WTC11 (cell line): ENCODE results near the gene LDAH. TPM values are rescaled to one million over a fixed set of nuclear protein-coding genes. Genes with fewer than 3 reads are reported as not detected.
A peak's percentile ranks its signal among the peaks of the same experiment; 100 is the strongest.

Source experiments
- ATAC-seq: fragments of 200-7000 bp; cut with Tn5 transposase; 2 replicates; pipeline ENCODE4 v1.10.0; 2021; ENCODE audit warnings: mild to moderate bottlenecking, moderate library complexity
- CTCF ChIA-PET: fragments of 300-600 bp; sonication (Branson Sonifier 250); formaldehyde crosslinking; loops from one replicate; lab custom pipeline; 2021; ENCODE audit warnings: antibody characterized with exemption; lab: Charles Lee
- POLR2A ChIA-PET: fragments of 350-600 bp; sonication (Branson Sonifier 250); formaldehyde crosslinking; loops from one replicate; lab custom pipeline; 2021; ENCODE audit warnings: antibody characterized with exemption; lab: Charles Lee
- DNase-seq: peaks from one replicate; pipeline ENCODE4 v3.0.0; 2021; ENCODE audit warnings: low spot score
- H3K27ac Mint-ChIP-seq: 2 replicates; pipeline ENCODE4 v1.8.0; 2021; ENCODE audit warnings: mixed read lengths
- H3K27me3 Mint-ChIP-seq: 2 replicates; pipeline ENCODE4 v1.8.0; 2021; ENCODE audit warnings: low read depth, mild to moderate bottlenecking, moderate library complexity, mixed read lengths
- H3K36me3 Mint-ChIP-seq: 2 replicates; pipeline ENCODE4 v1.8.0; 2021; ENCODE audit warnings: mixed read lengths
- H3K4me1 Mint-ChIP-seq: 2 replicates; pipeline ENCODE4 v1.8.0; 2022; ENCODE audit warnings: mixed read lengths
- H3K4me3 Mint-ChIP-seq: 2 replicates; pipeline ENCODE4 v1.8.0; 2021; ENCODE audit warnings: mild to moderate bottlenecking, moderate library complexity, mixed read lengths
- H3K9me3 Mint-ChIP-seq: 2 replicates; pipeline ENCODE4 v1.8.0; 2021; ENCODE audit warnings: mixed read lengths
- E2F1 ChIP-seq: sonication (generic); formaldehyde crosslinking; IDR thresholded peaks from 2 replicates; pipeline ENCODE4 v1.8.0; 2022; ENCODE audit warnings: mild to moderate bottlenecking, missing genetic modification reagents
- E2F5 ChIP-seq: sonication (generic); formaldehyde crosslinking; IDR thresholded peaks from 2 replicates; pipeline ENCODE4 v1.8.1; 2022; ENCODE audit warnings: mild to moderate bottlenecking, moderate library complexity, missing genetic modification reagents
- ERG ChIP-seq: fragments of 250-450 bp; sonication (Bioruptor Pico); IDR thresholded peaks from 2 replicates; pipeline ENCODE4 v1.8.0; 2021; ENCODE audit warnings: mild to moderate bottlenecking
- ESRRA ChIP-seq: sonication (generic); formaldehyde crosslinking; IDR thresholded peaks from 2 replicates; pipeline ENCODE4 v1.8.1; 2022; ENCODE audit warnings: mild to moderate bottlenecking, missing genetic modification reagents, borderline replicate concordance
- FOXJ3 ChIP-seq: sonication (generic); formaldehyde crosslinking; IDR thresholded peaks from 2 replicates; pipeline ENCODE4 v1.9.0; 2021; ENCODE audit warnings: missing genetic modification reagents, mild to moderate bottlenecking, borderline replicate concordance
- HMGA2 ChIP-seq: fragments of 250-450 bp; sonication (Bioruptor Pico); IDR thresholded peaks from 2 replicates; pipeline ENCODE4 v1.4.0; 2021; ENCODE audit warnings: mild to moderate bottlenecking, moderate library complexity
- HMGXB4 ChIP-seq: sonication (generic); formaldehyde crosslinking; IDR thresholded peaks from 2 replicates; pipeline ENCODE4 v1.8.1; 2023; ENCODE audit warnings: mild to moderate bottlenecking, moderate library complexity, missing genetic modification reagents
- PRRX2 ChIP-seq: fragments of 250-450 bp; sonication (Bioruptor Pico); IDR thresholded peaks from 2 replicates; pipeline ENCODE4 v1.8.0; 2021; ENCODE audit warnings: mild to moderate bottlenecking
- RELA ChIP-seq: sonication (generic); formaldehyde crosslinking; IDR thresholded peaks from 2 replicates; pipeline ENCODE4 v1.8.1; 2022; ENCODE audit warnings: missing genetic modification reagents, mild to moderate bottlenecking, borderline replicate concordance
- SOX15 ChIP-seq: fragments of 250-450 bp; sonication (Bioruptor Pico); IDR thresholded peaks from 2 replicates; pipeline ENCODE4 v1.9.0; 2021; ENCODE audit warnings: mild to moderate bottlenecking
- STAT6 ChIP-seq: sonication (generic); formaldehyde crosslinking; conservative IDR thresholded peaks from 2 replicates; pipeline ENCODE4 v1.8.1; 2023; ENCODE audit warnings: mild to moderate bottlenecking, low read depth, missing genetic modification reagents, moderate library complexity
- USF1 ChIP-seq: sonication (generic); formaldehyde crosslinking; IDR thresholded peaks from 2 replicates; pipeline ENCODE4 v1.8.0; 2022; ENCODE audit warnings: mild to moderate bottlenecking, missing genetic modification reagents
- USF2 ChIP-seq: sonication (generic); formaldehyde crosslinking; IDR thresholded peaks from 2 replicates; pipeline ENCODE4 v1.8.1; 2023; ENCODE audit warnings: mild to moderate bottlenecking, missing genetic modification reagents, moderate library complexity
- ZNF138 ChIP-seq: sonication (generic); formaldehyde crosslinking; conservative IDR thresholded peaks from 2 replicates; pipeline ENCODE4 v1.8.1; 2022; ENCODE audit warnings: mild to moderate bottlenecking, moderate library complexity, missing genetic modification reagents
- total RNA-seq: library from RNA; stranded (reverse); gene quantifications from 3 replicates; pipeline ENCODE4 v1.2.3, GENCODE V29; 2021

The LDAH gene
- total RNA-seq, 1 experiment from 2014 or later = 20.5 TPM

- no peaks in the 10 kb centered on the region for H3K36me3 Mint-ChIP-seq
- H3K4me1 Mint-ChIP-seq = no peaks in the 10 kb centered on the region
- DNase-seq (no peak), ATAC-seq (peak; percentile 74)
- peaks cover 27% of the 10 kb centered on the region for H3K27me3 Mint-ChIP-seq
- POLR2A ChIA-PET = no interaction called here
- CTCF ChIA-PET = no interaction called here
- peaks cover 18% of the 10 kb centered on the region for H3K9me3 Mint-ChIP-seq
- no peak overlapping the region for H3K4me3 Mint-ChIP-seq
- no peak for TF ChIP-seq USF2 (CRISPR knock-in tag)
- TF ChIP-seq USF1 = no peak
- TF ChIP-seq ERG (CRISPR knock-in tag) = no peak
- TF ChIP-seq RELA (CRISPR knock-in tag) = no peak
- no peak for TF ChIP-seq PRRX2 (CRISPR knock-in tag)
- no peak for TF ChIP-seq ESRRA (CRISPR knock-in tag)
- H3K27ac Mint-ChIP-seq = no peak overlapping the region
Measured at GRCh38 chr2:20868377-20868776, 45.5 kb upstream of the LDAH start.

GRCh38 chr2:20862850-20863249, 39.9 kb upstream of the LDAH start:
- Mint-ChIP-seq H3K36me3 (no peaks in the 10 kb centered on the region), H3K4me3 (no peak overlapping the region), H3K27ac (no peak overlapping the region), H3K27me3 (peaks cover 9% of the 10 kb centered on the region), H3K9me3 (peaks cover 8% of the 10 kb centered on the region; the same call in 1 of the 2 replicates), H3K4me1 (no peaks in the 10 kb centered on the region)
- no peak for TF ChIP-seq FOXJ3
- TF ChIP-seq E2F1 (CRISPR knock-in tag) = no peak
- TF ChIP-seq ZNF138 = no peak
- TF ChIP-seq HMGXB4 (CRISPR knock-in tag) = no peak
- no peak for TF ChIP-seq SOX15 (CRISPR knock-in tag)
- TF ChIP-seq E2F5 (CRISPR knock-in tag) = no peak
- no peak for TF ChIP-seq HMGA2 (CRISPR knock-in tag)
- TF ChIP-seq STAT6 (CRISPR knock-in tag) = no peak
- POLR2A ChIA-PET = no interaction called here
- no peak for DNase-seq
- CTCF ChIA-PET = no interaction called here
- ATAC-seq = no peak
